Transverse colon (tissue), 4 donors: ENCODE data around the gene IMMP2L. TPM values are rescaled to one million over a fixed set of nuclear protein-coding genes. Genes with fewer than 3 reads are reported as not detected.
A peak's percentile ranks its signal among the peaks of the same experiment; 100 is the strongest.
"Not testable (repeated sequence)": the region's sequence is repeated elsewhere in the genome, so short reads cannot be mapped to it uniquely, and the experiment has no call there.

Experiments used
- DNase-seq: peaks from one replicate; pipeline ENCODE4 v3.0.0-alpha.2; 2019
- H3K27ac ChIP-seq, 4 donors: fragments of 200-600 bp; sonication (generic); 2 replicates each; pipeline ENCODE4 v1.5.1; 2016 to 2018; ENCODE audit warnings: inconsistent platforms in 4 of 4
- H3K27me3 ChIP-seq: fragments of 200-600 bp; sonication (generic); 2 replicates; pipeline ENCODE4 v1.5.1; 2017; ENCODE audit warnings: inconsistent platforms
- H3K36me3 ChIP-seq, 4 donors: fragments of 200-600 bp; sonication (generic); 2 replicates each; pipeline ENCODE4 v1.5.1; 2017 to 2019; ENCODE audit warnings: inconsistent platforms in 4 of 4
- H3K4me1 ChIP-seq, 4 donors: fragments of 200-600 bp; sonication (generic); 2 replicates each; pipeline ENCODE4 v1.5.1; 2017 to 2020; ENCODE audit warnings: inconsistent platforms in 4 of 4
- H3K4me3 ChIP-seq, 4 donors: fragments of 200-600 bp; sonication (generic); 1 replicate in 1 of 4; 2 replicates in 3 of 4; pipeline versions ENCODE4 v1.5.1 to v1.6.1; 2017 to 2019; ENCODE audit warnings: inconsistent platforms in 4 of 4
- H3K9me3 ChIP-seq, 2 donors: fragments of 200-600 bp; sonication (generic); 2 replicates each; pipeline ENCODE4 v1.5.1; 2017 to 2019; ENCODE audit warnings: inconsistent platforms in 2 of 2
- CTCF ChIP-seq, 5 experiments: fragments of 200-600 bp in 3 of 5; fragments of 450-650 bp in 2 of 5; sonication (generic) in 3 of 5; IDR thresholded peaks; 1 replicate in 2 of 5; 2 replicates in 3 of 5; pipeline ENCODE4 v1.5.1; 2016 to 2017; ENCODE audit warnings: antibody characterized with exemption in 5 of 5, inconsistent platforms in 3 of 5, mild to moderate bottlenecking in 2 of 5, moderate library complexity in 1 of 5
- EP300 ChIP-seq: sonication (generic); formaldehyde crosslinking; IDR thresholded peaks from one replicate; pipeline ENCODE4 v1.6.1; 2017; ENCODE audit warnings: antibody characterized with exemption, low read depth
- POLR2A ChIP-seq: fragments of 450-650 bp; IDR thresholded peaks from one replicate; pipeline ENCODE4 v1.6.1; 2016; ENCODE audit warnings: antibody characterized with exemption, mild to moderate bottlenecking, moderate library complexity
- POLR2AphosphoS5 ChIP-seq, 3 donors: sonication (generic); formaldehyde crosslinking; IDR thresholded peaks; one replicate each; pipeline ENCODE4 v1.6.1; 2016; ENCODE audit warnings: antibody characterized with exemption in 3 of 3
- WGBS, 2 donors: methylation state at CpG; one replicate each; pipeline ENCODE4 v1.1.5; 2018; ENCODE audit warnings: low coverage in 1 of 2; 5-methylcytosine and 5-hydroxymethylcytosine counted together
- in situ Hi-C, 4 donors: fragments of 200-750 bp; cut with MboI; loops; one replicate each; pipeline versions ENCODE4 v1.15.0 to v1.15.1; 2017; ENCODE audit warnings: low sequenced_read_pairs in 3 of 4, low pct_ligation_motif_present in 1 of 4, low pct_unique_long_range_greater_than_20kb in 1 of 4
- intact Hi-C: fragments of 100-400 bp; cut with DNase I; formaldehyde crosslinking; loops from one replicate; pipeline ENCODE4 v1.15.1; 2023; ENCODE audit warnings: low total_unique reads
- total RNA-seq, 4 donors: library from RNA; depleted of rRNA; stranded (reverse); fragments of >200 nt; gene quantifications; one replicate each; pipeline ENCODE4 v1.1.0, GENCODE V29; 2016

Gene IMMP2L
- total RNA-seq = 10 to 100 TPM in 2 of 4 donors, 1 to 10 TPM in 2; 8.6 to 69.6 (median 10.9) TPM

DNA sequence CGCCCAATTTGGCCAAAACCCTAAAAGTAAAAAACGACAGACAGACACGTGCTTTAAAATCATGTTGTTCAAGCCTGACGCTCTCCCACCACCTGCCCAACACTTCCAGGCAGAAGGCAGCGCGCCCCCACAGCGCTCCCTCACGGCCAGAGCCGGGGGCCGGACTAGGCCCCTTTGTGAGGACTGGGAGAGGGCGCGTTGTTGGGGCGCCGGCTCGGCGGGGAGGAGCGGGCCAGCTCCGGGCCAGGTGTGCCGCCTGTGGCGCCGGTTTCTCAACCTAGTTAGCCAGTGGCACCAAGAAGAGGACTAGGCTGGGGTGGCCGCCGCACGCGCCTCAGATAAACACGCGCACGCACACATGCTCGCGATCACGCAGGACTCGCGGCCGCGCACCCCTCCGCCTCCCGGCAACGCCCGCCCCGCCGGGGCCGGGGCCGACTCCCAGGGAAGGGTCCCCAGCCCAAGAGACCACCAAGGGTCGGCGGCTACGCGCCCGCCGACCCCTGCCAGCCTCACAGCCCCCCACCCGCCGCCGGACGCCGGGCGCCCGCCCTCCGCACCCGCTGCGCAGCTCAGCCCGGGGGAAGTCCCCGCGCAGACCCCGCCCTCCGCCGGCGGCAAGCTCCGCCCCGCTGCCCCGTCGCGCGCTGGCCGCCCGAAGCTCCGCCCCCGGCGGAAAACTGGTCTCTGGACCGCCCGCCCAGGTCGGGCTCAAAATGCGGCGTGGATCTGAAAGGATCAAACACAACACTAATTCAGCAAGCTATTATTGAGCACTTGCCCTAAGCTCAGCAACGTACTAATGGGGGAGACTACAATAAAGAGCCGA is at the start of gene IMMP2L:
TSS of gene IMMP2L (minus strand) at position 589 of the 829 bp plus-strand sequence.
- intact Hi-C loops = loop anchor here (10.0 kb wide), 1 partner anchor 1553 kb away; the partner anchor contains the start of gene SMIM30
- WGBS, 2 donors = 0% methylated on average over 24 of the region's 84 CpGs; no CpG with 5 or more reads in 1 of the 2 donors

DNA sequence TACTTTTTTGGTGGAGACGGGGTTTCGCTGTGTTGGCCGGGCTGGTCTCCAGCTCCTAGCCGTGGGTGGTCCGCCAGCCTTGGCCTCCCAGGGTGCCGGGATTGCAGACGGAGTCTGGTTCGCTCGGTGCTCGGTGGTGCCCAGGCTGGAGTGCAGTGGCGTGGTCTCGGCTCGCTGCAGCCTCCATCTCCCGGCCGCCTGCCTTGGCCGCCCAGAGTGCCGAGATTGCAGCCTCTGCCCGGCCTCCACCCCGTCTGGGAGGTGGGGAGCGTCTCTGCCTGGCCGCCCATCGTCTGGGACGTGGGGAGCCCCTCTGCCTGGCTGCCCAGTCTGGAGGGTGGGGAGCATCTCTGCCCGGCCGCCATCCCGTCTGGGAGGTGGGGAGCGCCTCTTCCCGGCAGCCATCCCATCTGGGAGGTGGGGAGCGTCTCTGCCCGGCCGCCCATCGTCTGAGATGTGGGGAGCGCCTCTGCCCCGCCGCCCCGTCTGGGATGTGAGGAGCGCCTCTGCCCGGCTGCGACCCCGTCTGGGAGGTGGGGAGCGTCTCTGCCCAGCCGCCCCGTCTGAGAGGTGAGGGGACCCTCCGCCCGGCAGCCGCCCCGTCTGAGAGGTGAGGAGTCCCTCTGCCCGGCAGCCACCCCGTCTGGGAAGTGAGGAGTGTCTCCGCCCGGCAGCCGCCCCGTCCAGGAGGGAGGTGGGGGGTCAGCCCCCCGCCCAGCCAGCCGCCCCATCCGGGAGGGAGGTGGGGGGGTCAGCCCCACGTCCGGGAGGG is 47.4 kb upstream of the IMMP2L start:
- H3K36me3 ChIP-seq, H3K4me3 ChIP-seq: not testable (repeated sequence)

More for the DNA sequence above, at the start of gene IMMP2L:
- in situ Hi-C loops = no loop called here
- H3K27ac ChIP-seq = peak within 1 kb of the TSS; percentile 86 to 92 (median 87)
- no peaks in the 10 kb centered on the region for H3K9me3 ChIP-seq
- peaks cover 0 to 28% (median 16%) of the 10 kb centered on the region in 4 donors for H3K4me1 ChIP-seq
- peak within 1 kb of the TSS; percentile 78 to 94 (median 87) for H3K4me3 ChIP-seq
- peak; percentile 92 for DNase-seq
- TF ChIP-seq EP300 = no peak
- TF ChIP-seq POLR2A = peak; percentile 49
- TF ChIP-seq CTCF (IDR thresholded peaks at IDR 0.05) = peak in 2 of 5 experiments; percentile 24 to 27
- TF ChIP-seq POLR2AphosphoS5 (IDR thresholded peaks at IDR 0.05) = peak in 2 of 3 donors; percentile 28 to 63
- H3K36me3 ChIP-seq = no peaks in the 10 kb centered on the region
- no peaks in the 10 kb centered on the region for H3K27me3 ChIP-seq

GRCh38 chr7:111607621-111608020 is 45.3 kb upstream of the IMMP2L start:
- in situ Hi-C loops = no loop called here
- 61 to 72% methylated on average over 2 of the region's 2 CpGs for WGBS, 2 donors
- H3K4me1 ChIP-seq = no peaks in the 10 kb centered on the region
- no peak overlapping the region for H3K27ac ChIP-seq
- TF ChIP-seq CTCF (IDR thresholded peaks at IDR 0.05) (no peak), POLR2A (no peak), POLR2AphosphoS5 (IDR thresholded peaks at IDR 0.05) (no peak), EP300 (no peak)
- no peak for DNase-seq
- H3K27me3 ChIP-seq = no peaks in the 10 kb centered on the region
- no peaks in the 10 kb centered on the region for H3K9me3 ChIP-seq
- no peaks in the 10 kb centered on the region for H3K36me3 ChIP-seq
- no peak overlapping the region for H3K4me3 ChIP-seq
- intact Hi-C loops = no loop called here

More for the DNA sequence above, 47.4 kb upstream of the IMMP2L start:
- H3K27me3 ChIP-seq, DNase-seq, H3K4me1 ChIP-seq, H3K27ac ChIP-seq, H3K9me3 ChIP-seq, in situ Hi-C loops, intact Hi-C loops: not testable (repeated sequence)
- WGBS, 2 donors = 91% methylated on average over 20 of the region's 58 CpGs; no CpG with 5 or more reads in 1 of the 2 donors

GRCh38 chr7:111605246-111605645 is 43.0 kb upstream of the IMMP2L start:
- TF ChIP-seq EP300 (no peak), POLR2A (no peak), POLR2AphosphoS5 (IDR thresholded peaks at IDR 0.05) (no peak), CTCF (IDR thresholded peaks at IDR 0.05) (no peak)
- H3K9me3 ChIP-seq = no peaks in the 10 kb centered on the region
- H3K4me1 ChIP-seq = no peaks in the 10 kb centered on the region
- no peak for DNase-seq
- WGBS, 2 donors = 55 to 78% methylated on average over 1 of the region's 1 CpG
- no peaks in the 10 kb centered on the region for H3K36me3 ChIP-seq
- no peaks in the 10 kb centered on the region for H3K27me3 ChIP-seq
- intact Hi-C loops (no loop called here), in situ Hi-C loops (no loop called here)
- H3K4me3 ChIP-seq = no peak overlapping the region
- no peak overlapping the region for H3K27ac ChIP-seq
